HG03066 (cell line): ENCODE measurements around the gene MAP3K2.
A peak's percentile ranks its signal among the peaks of the same experiment; 100 is the strongest.
"Not testable (repeated sequence)": the region's sequence is repeated elsewhere in the genome, so short reads cannot be mapped to it uniquely, and the experiment has no call there.

Source experiments
- ATAC-seq: cut with Tn5 transposase; IDR thresholded peaks from one replicate; pipeline ENCODE4 v1.9.1; 2021; ENCODE audit warnings: low read depth; ENCODE audit not compliant: unreplicated experiment

The MAP3K2 gene

GRCh38 chr2:127353873-127354676 is 33.7 kb downstream of the MAP3K2 start:
- ATAC-seq: not testable (repeated sequence)

- not testable (repeated sequence) for ATAC-seq
Observed at GRCh38 chr2:127353223-127353622, 34.6 kb downstream of the MAP3K2 start.

- ATAC-seq: no peak
Observed at GRCh38 chr2:127351603-127352002, 36.2 kb downstream of the MAP3K2 start.

- ATAC-seq: no peak
Observed at GRCh38 chr2:127348426-127349000, 39.3 kb downstream of the MAP3K2 start.

- ATAC-seq: no peak
Observed at GRCh38 chr2:127347734-127348392, 39.9 kb downstream of the MAP3K2 start.

- ATAC-seq: no peak
Observed at GRCh38 chr2:127347015-127347414, 40.8 kb downstream of the MAP3K2 start.

- ATAC-seq: no peak
Observed at GRCh38 chr2:127343277-127343676, 44.5 kb downstream of the MAP3K2 start.

GRCh38 chr2:127342101-127342500 is 45.7 kb downstream of the MAP3K2 start:
- ATAC-seq: no peak

GRCh38 chr2:127332335-127332734 is 55.4 kb downstream of the MAP3K2 start:
- no peak for ATAC-seq

GRCh38 chr2:127330753-127331152 is 57.0 kb downstream of the MAP3K2 start:
- peak; percentile 83 for ATAC-seq

- no peak for ATAC-seq
Observed at GRCh38 chr2:127326289-127326945, 61.4 kb downstream of the MAP3K2 start.

GRCh38 chr2:127324635-127325034 is 63.1 kb downstream of the MAP3K2 start:
- ATAC-seq: no peak

- no peak for ATAC-seq
Observed at GRCh38 chr2:127321303-127321702, 66.5 kb downstream of the MAP3K2 start.

GRCh38 chr2:127320586-127321275 is 67.0 kb downstream of the MAP3K2 start:
- ATAC-seq: no peak

GRCh38 chr2:127320067-127320466 is 67.7 kb downstream of the MAP3K2 start:
- no peak for ATAC-seq

- ATAC-seq: no peak
Observed at GRCh38 chr2:127314193-127314988, 73.4 kb downstream of the MAP3K2 start.

GRCh38 chr2:127313406-127313805 is 74.4 kb downstream of the MAP3K2 start:
- ATAC-seq: peak; percentile 98

GRCh38 chr2:127310980-127311379 is 76.8 kb downstream of the MAP3K2 start:
- no peak for ATAC-seq

- no peak for ATAC-seq
Observed at GRCh38 chr2:127309468-127309867, 78.3 kb downstream of the MAP3K2 start.
